Activated CD8-positive, alpha-beta memory T cell treated with anti-CD3 and anti-CD28 coated beads, Interleukin-2, amount 50 U/mL, for 24 hours (primary cell): ENCODE data around the gene PLXNA1.

Experiments used
- DNase-seq: peaks from one replicate; pipeline ENCODE4 v3.0.0-alpha.2; 2020; ENCODE audit errors: extremely low read depth

PLXNA1 gene

DNA sequence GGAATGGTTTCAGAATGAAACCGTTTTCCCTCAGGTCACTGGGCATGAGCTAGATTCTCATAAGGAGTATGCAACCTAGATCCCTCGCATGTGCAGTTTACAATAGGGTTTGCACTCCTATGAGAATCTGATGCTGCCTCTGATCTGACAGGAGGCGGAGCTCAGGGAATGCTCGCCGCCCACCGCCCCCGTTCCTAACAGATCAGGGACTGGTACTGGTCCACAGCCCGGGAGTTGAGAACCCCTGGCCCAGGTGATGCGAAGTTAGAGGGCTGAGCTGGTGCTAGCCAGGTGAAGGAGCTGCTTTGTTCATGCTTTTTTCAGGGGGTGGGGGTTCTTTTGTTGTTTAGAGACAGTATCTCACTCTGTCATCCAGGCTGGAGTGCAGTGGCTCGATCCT lies 15.5 kb upstream of the PLXNA1 start:
- DNase-seq: no peak

GRCh38 chr3:126968391-126969390 lies 14.2 kb upstream of the PLXNA1 start:
- DNase-seq: no peak

DNA sequence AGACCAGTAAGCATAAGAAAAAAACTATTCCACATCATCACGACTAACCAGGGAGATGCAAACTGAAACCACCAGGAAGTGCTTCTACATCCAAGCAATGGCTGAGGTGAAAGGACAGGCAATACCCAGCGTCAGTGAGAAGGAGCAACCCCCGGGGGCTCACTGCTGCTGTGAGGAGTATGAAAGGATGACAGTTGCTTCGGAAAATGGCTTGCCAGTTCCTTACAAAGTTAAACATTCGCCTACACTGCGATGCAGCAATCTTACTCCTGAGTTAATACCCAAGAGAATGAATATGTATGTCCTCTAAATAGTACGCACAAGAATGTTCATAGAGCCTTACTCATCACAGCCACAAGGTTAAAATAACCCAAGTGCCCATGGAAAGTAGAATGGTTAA lies 13.3 kb upstream of the PLXNA1 start:
- DNase-seq: no peak

DNA sequence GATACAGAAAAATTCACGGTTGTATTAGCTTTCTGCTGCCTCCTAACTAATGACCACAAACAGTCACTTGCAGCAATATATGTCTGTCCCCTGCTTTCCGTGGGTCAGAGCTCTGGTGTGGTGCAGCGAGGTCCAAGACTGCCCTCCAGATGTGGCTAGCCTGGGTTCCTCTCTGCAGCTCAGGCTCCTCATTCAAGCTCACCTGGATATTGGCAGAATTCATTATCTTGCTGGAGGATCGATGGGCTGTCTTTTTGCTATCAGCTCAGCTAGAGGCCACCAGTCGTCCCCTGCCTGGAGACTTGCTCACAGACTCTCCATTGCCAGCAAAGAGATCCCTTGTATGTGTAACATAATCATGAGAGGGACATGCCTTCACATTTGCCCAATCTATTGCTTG lies 12.8 kb upstream of the PLXNA1 start:
- DNase-seq: no peak

DNA sequence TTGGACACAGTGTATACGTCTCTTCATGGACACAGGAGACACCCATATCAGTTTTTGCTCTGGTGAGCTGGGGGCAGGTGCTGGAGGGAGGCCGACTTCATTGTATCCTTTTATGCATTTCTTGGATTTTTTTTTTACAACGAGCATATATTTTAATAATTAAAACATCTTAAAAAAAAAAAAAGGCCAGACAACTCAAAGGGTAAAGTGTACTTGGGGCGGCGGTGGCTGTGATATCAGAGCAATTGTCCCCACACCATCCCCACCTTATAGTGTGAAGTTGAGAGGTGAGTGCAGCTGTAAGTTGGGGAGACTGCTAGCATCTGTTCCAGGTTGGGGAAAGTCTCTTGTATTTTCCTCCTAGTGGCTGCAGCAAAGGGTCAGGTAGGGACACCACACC lies 12.0 kb upstream of the PLXNA1 start:
- no peak for DNase-seq

- DNase-seq: no peak
These were observed 11.0 kb upstream of the PLXNA1 start for GRCh38 chr3:126971891-126972351.

- DNase-seq: no peak
These were observed 10.0 kb upstream of the PLXNA1 start for GRCh38 chr3:126972866-126973265.

DNA sequence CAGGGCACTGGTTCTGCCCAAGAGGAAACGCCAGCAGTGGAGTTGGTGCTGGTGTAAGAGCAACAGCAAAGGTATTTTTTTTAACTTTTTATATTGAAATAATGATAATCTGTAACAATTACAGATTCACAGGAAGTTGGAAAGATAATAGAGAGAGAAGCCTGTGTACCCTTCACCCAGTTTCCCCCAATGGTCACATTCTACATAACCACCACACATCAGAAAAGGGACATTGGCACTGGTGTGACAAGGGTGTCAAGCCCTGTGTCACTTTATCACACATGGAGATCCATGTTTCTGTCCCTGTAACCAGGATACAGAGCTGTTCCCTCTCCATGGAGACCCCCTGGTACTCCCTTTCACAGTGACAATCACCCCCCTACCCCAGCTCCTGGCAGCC lies 9.1 kb upstream of the PLXNA1 start:
- no peak for DNase-seq

DNA sequence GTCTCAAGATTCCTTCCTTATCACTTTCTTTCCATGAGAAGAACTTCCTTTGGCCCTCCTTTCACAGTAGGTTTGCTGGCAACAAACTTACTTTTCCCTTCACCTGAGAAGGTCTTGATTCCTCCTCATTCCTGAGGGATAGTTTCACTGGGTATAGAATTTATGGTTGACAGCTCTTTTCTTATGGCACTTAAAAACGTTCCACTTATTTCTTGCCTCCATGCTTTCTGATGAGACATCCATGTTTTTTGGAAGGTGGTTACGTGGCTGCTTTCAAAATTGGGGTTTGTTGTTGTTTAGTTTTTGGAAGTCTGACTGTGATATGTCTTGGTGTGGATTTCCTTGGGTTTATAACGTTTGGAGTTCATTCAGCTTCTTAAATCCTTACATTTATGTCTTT lies 8.2 kb upstream of the PLXNA1 start:
- DNase-seq: no peak

DNA sequence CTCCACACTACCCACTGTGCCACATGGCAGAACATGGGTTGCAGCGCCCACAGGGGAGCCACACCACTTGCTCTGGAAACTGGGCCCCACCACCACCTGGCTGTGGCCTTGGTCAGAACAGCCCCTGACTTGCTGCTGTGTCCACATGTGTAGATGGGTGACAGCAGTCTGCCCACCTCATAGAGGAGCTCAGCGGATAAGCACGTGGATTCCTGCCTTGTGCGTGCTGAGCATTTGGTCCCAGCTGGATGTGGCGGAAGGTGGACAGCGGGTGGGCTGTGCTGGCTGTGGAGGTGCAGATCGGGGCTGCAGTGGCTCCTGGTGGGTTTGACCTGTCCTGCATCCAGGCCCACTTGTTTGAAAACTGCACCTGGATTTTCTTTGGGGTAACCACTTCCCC lies 6.0 kb upstream of the PLXNA1 start:
- DNase-seq: no peak

DNA sequence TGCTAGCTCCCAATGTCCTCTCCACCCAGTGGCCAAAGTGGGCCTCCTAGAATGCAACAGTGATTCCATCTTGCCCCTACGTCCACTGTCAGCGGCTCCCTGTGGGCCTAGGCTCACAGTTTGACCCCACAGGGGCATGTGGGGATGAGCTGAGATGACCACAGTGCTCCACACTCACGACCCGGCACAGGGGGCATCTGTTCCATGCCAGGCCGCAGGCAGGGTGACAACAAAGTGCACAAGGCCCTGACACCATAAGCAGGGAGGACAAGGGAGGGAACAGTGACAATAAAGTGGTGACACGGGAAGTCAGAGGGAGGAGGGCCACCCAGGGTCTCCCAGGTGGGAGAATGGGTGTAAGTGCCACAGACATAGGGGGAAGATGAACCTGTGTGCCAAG lies 5.1 kb upstream of the PLXNA1 start:
- DNase-seq: no peak

DNA sequence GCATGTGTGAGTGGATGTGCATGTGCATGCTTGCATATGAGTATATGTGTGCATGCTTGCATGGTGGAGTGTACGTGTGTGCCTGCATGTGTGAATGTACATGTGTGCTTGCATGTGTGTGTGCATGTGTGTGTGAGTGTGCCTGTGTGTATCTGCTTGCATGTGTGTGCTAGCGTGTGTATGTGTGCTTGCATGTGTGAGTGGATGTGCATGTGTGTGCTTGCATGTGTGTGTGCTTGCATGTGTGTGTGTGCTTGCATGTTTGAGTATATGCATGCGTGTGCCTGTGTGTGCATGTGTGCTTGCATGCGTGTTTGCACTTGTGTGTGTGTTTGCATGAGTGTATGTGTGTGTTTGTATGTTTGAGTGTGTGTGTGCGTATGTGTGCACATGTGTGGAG lies 4.6 kb upstream of the PLXNA1 start:
- no peak for DNase-seq

- DNase-seq: no peak
These were observed 3.8 kb upstream of the PLXNA1 start for GRCh38 chr3:126979046-126979628.

GRCh38 chr3:126980266-126980811 lies 2.6 kb upstream of the PLXNA1 start:
- no peak for DNase-seq

- DNase-seq: no peak
These were observed 817 bp upstream of the PLXNA1 start for GRCh38 chr3:126982126-126982470.

DNA sequence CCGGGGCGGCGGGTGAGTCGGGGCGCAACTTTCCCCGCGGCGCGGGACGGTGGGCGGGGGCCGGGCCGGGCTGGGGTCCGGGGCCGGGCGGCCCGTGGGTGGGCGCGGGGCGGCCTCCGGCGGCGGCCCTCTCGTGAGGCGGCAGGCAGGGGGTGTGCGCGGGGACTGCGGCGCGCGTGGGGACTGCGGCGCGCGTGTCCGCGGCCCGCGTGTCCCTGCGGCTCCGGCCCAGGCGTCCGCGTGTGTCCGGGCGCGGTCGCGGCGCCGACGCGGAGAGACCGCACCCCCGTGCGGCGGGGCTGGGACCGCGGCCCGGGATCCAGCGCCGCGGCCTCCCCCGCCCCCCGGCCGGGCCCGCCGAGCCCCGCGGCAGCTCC lies 349 bp downstream of the PLXNA1 start:
- DNase-seq: no peak

GRCh38 chr3:126983653-126984390 lies 907 bp downstream of the PLXNA1 start:
- DNase-seq: no peak

DNA sequence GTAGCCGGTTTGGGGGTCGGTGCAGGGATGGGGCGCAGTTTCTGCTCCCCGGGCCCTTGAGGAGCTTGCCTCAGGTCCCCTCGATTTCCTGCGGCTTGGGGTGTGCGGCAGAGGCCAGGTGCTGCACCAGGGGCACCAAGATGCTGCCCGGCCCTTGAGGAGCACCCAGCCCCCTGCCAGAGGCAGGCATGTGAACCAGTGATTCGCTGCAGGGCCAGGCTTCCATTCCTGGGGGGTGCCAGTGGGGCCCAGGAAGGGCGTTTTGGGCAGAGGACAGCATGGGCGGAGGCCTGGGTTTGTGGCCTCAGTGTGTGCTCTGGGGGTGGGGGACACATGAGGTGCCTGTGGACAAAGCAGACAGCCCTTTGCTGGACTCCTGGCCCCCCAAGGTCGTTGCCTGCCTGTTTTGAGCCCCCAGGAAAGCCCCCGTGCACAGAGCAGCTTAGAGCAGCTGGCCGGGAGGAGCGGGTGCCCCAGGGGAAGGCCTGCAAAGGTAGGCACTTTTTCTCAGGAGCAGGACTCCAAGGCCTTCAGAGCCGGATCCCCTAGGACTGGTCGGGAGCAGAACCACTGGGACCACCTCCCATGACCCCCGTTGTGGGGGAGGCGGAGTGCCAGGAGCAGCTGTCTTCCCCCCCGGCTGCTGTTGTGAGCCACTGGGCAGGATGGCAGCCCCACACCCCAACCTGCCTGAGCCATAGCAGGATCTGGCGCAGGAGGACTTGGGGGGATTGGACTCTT lies 1.6 kb downstream of the PLXNA1 start:
- DNase-seq: no peak

DNA sequence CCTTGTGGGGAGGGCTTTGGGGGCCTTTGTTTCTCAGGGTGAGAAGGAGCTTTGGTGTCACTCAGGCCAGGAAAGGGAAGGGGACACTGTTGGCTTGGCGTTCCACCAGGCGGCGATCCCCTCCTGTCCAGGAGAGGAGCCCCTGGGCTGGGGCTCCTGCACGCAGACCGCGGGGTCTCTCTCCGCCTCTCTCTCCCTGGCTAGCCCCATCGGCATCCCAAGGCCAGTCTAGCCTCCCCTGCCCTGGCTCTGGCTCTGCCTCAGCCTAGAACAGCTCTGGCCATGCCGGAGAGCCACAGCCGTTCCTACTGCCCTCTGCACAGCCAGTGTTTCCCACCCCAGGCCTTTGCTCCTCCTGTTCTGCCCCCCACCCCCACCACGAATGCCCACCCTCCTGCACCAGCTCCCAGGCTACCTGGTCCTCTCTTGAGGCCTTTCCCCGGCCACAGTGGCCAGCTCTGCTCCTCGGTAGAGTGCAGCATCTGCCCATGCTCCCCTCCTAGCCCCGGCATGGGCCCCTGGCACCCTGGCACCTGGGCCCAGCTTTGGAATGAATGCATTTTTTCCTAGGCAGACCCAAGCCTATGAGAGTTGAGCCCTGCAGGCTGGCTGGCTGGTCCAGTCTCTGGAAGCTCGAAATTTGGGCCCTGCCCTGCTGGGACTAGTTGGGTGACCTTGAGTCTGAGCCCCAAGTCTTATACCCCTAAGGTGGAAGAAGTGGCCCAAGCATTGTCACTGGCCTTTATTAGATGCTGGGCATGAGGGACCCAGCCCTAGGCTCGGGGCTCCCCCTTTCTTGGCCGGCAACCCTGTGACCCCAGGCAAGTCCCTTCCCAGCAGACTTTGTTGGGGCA lies 2.4 kb downstream of the PLXNA1 start:
- no peak for DNase-seq

DNA sequence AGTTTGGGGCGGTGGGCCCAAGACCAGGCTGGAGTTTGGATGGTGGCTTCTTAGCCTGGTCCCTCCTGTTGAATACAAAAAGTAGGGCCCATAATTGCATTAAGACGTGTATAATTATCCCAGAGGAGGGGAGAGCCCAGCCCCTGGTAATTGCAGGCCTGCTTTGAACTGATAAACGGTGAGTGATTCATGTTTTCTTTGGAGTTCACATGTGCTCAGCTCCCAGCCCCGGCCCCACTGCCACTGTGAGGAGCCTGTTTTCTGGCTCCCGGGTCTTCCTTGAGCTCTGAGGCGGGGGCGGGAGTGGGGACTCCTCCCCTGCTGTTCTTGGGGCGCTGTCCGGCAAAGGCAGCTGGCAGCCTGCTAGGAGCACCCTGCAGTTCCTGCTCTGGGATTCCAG lies 3.1 kb downstream of the PLXNA1 start:
- no peak for DNase-seq

DNA sequence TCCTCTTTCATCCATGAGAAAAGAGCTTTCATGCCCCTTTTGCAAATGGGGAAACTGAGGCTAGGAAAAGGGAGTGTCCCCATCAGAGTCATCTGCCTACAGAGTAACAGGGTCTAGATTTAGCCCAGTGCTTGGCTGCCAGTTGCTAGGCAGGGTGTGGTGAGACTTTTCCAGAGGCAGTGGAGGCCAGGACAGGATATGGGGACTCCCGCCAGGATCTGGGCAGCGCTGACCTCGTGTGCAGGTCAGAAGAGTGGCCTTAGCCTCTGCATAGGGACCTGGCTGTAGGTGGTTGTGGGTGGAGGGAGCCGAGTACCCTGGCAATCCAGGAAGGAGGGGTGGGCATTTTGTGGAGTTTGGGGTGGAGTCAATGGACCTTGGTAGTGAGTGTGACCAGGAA lies 4.2 kb downstream of the PLXNA1 start:
- DNase-seq: no peak
